GM12878 (cell line): ENCODE measurements around the gene EEF1AKMT2. TPM values are rescaled to one million over a fixed set of nuclear protein-coding genes. Genes with fewer than 3 reads are reported as not detected.

Source experiments
- ATAC-seq: fragments of 200-7000 bp; cut with Tn5 transposase; 3 replicates; pipeline ENCODE4 v1.9.1; 2020; ENCODE audit warnings: mild to moderate bottlenecking, moderate library complexity
- Bru-seq: library from RNA; stranded (reverse); fragments of 400-500 nt; gene quantifications from one replicate; lab custom pipeline; 2021; lab: Mats Ljungman, UMichigan
- BruChase-seq, 2 experiments: library from RNA; stranded (reverse); fragments of 400-500 nt; gene quantifications; one replicate each; lab custom pipeline; 2021; lab: Mats Ljungman, UMichigan
- BruUV-seq: library from RNA; stranded (reverse); fragments of 400-500 nt; replicated peaks from 2 replicates; lab custom pipeline; 2021; lab: Mats Ljungman, UMichigan
- CTCF ChIA-PET: fragments of 300-600 bp; sonication (Branson Sonifier 250); formaldehyde crosslinking; extraction: SDS; loops from one replicate; lab custom pipeline; 2021; ENCODE audit warnings: inconsistent platforms; lab: Yijun Ruan, JAX
- POLR2A ChIA-PET: fragments of 350-600 bp; formaldehyde crosslinking; extraction: SDS; loops from one replicate; lab custom pipeline; 2021; ENCODE audit warnings: inconsistent platforms; lab: Charles Lee
- RAD21 ChIA-PET: fragments of 300-600 bp; sonication (Branson Sonifier 250); formaldehyde crosslinking; loops from one replicate; lab custom pipeline; 2023; ENCODE audit warnings: antibody characterized with exemption; ENCODE audit not compliant: unreplicated experiment; lab: Charles Lee
- SMC1A ChIA-PET: fragments of 300-600 bp; sonication (Branson Sonifier 250); formaldehyde crosslinking; loops from one replicate; lab custom pipeline; 2023; ENCODE audit not compliant: unreplicated experiment, uncharacterized antibody; lab: Charles Lee
- DNase-seq: peaks from one replicate; pipeline ENCODE4 v3.0.0-alpha.2; 2011; ENCODE audit warnings: low read depth, low spot score
- FAIRE-seq: peaks from 3 replicates; lab custom pipeline; 2011; peaks lifted over from hg19 to GRCh38; lab: Jason Lieb, UNC
- H2AFZ ChIP-seq: 2 replicates; pipeline ENCODE4 v1.6.0; 2011; ENCODE audit warnings: low read depth, low read length, control low read depth; ENCODE audit not compliant: control insufficient read depth
- H3K27ac ChIP-seq: 2 replicates; pipeline ENCODE4 v1.5.1; 2011; ENCODE audit warnings: control low read depth; ENCODE audit not compliant: control insufficient read depth, insufficient read depth
- H3K27me3 ChIP-seq, 2 experiments: replicated peaks in 1 of 2; 2 replicates each; pipeline versions ENCODE4 v1.6.0 to v1.6.1; 2011; ENCODE audit warnings: low read length in 1 of 2; ENCODE audit not compliant: control insufficient read depth in 2 of 2, insufficient read depth in 2 of 2
- H3K36me3 ChIP-seq, 2 experiments: 2 replicates each; pipeline ENCODE4 v1.5.1; 2011; ENCODE audit warnings: low read length in 1 of 2; ENCODE audit not compliant: control insufficient read depth in 2 of 2, insufficient read depth in 2 of 2
- H3K4me1 ChIP-seq: 2 replicates; pipeline ENCODE4 v1.6.1; 2011; ENCODE audit warnings: mild to moderate bottlenecking, low read length, moderate library complexity, mixed read lengths; ENCODE audit not compliant: control insufficient read depth, insufficient read depth
- H3K4me2 ChIP-seq: 2 replicates; pipeline ENCODE4 v1.6.0; 2011; ENCODE audit warnings: control low read depth; ENCODE audit not compliant: control insufficient read depth, insufficient read depth
- H3K4me3 ChIP-seq: fragments of 200-600 bp; sonication (generic); 2 replicates; pipeline ENCODE4 v1.5.1; 2016
- H3K79me2 ChIP-seq: 2 replicates; pipeline ENCODE4 v1.6.0; 2011; ENCODE audit warnings: low read length; ENCODE audit not compliant: control insufficient read depth, insufficient read depth
- H3K9ac ChIP-seq: 2 replicates; pipeline ENCODE4 v1.8.0; 2011; ENCODE audit warnings: low read length, control low read depth, mixed read lengths; ENCODE audit not compliant: control insufficient read depth, insufficient read depth
- H3K9me3 ChIP-seq: replicated peaks from 3 replicates; pipeline ENCODE4 v1.5.1; 2011; ENCODE audit warnings: mild to moderate bottlenecking, low read length; ENCODE audit not compliant: control insufficient read depth, insufficient read depth
- H4K20me1 ChIP-seq: 2 replicates; pipeline ENCODE4 v1.6.0; 2011; ENCODE audit not compliant: control insufficient read depth, insufficient read depth
- E2F8 ChIP-seq: fragments of 450-650 bp; IDR thresholded peaks from 2 replicates; pipeline ENCODE4 v1.6.1; 2018; ENCODE audit warnings: mild to moderate bottlenecking, low read depth, moderate library complexity; ENCODE audit not compliant: partially characterized antibody
- MEF2B ChIP-seq: fragments of 450-650 bp; IDR thresholded peaks from 2 replicates; pipeline ENCODE4 v1.6.1; 2018; ENCODE audit warnings: mild to moderate bottlenecking, moderate library complexity; ENCODE audit not compliant: partially characterized antibody, poor library complexity, severe bottlenecking
- MXI1 ChIP-seq: fragments of 150-350 bp; IDR thresholded peaks from 2 replicates; pipeline ENCODE4 v1.6.1; 2011; ENCODE audit warnings: low read depth, mild to moderate bottlenecking, inconsistent platforms, low read length, improper control_type of control experiment
- RELA ChIP-seq: fragments of 450-650 bp; IDR thresholded peaks from 2 replicates; pipeline ENCODE4 v1.8.0; 2014; ENCODE audit warnings: borderline replicate concordance; ENCODE audit not compliant: partially characterized antibody
- SIN3A ChIP-seq: IDR thresholded peaks from 2 replicates; pipeline ENCODE4 v1.6.1; 2012; ENCODE audit warnings: low read depth, low read length, improper control_type of control experiment
- YY1 ChIP-seq: IDR thresholded peaks from 2 replicates; pipeline ENCODE4 v1.6.1; 2011; ENCODE audit warnings: low read depth, mild to moderate bottlenecking, low read length
- ZNF24 ChIP-seq: fragments of 450-650 bp; IDR thresholded peaks from 2 replicates; pipeline ENCODE4 v1.6.1; 2017; ENCODE audit warnings: antibody characterized with exemption, mild to moderate bottlenecking
- WGBS: methylation state at CpG from one replicate; pipeline ENCODE4 v1.1.6; 2016; ENCODE audit warnings: low lambda C conversion rate; ENCODE audit not compliant: insufficient replicate concordance, insufficient coverage; ENCODE audit errors: missing lambda C conversion rate; 5-methylcytosine and 5-hydroxymethylcytosine counted together
- in situ Hi-C: fragments of 300-500 bp; cut with MboI; formaldehyde crosslinking; loops from 9 replicates; pipeline ENCODE4 v1.14.3; 2018; ENCODE audit warnings: mixed read lengths
- intact Hi-C: fragments of 100-400 bp; cut with micrococcal nuclease; formaldehyde crosslinking; loops from one replicate; pipeline ENCODE4 v1.14.2; 2022; ENCODE audit not compliant: unreplicated experiment
- long read RNA-seq, 2 experiments: library from polyadenylated mRNA; unstranded; transcript quantifications; one replicate each; pipeline ENCODE4 v2.0.0, GENCODE V29; 2019 to 2020
- polyA minus RNA-seq, 3 experiments: library from RNA; depleted of rRNA, polyadenylated mRNA; stranded (reverse); fragments of >200 nt; gene quantifications; 2 replicates each; pipeline ENCODE4 v1.2.3, GENCODE V29; 2011
- polyA plus RNA-seq, 11 experiments: library from polyadenylated mRNA; depleted of rRNA in 4 of 11; unstranded in 6 of 11; stranded (reverse) in 5 of 11; fragments of >200 nt; fragmentation: Nextera tagmentation in 4 of 11; fragmentation: Illumina TruSeq in 1 of 11; extraction: Ambion mirVana in 4 of 11; extraction: Trizol in 1 of 11; gene quantifications; 1 replicate in 1 of 11; 2 replicates in 10 of 11; pipeline versions ENCODE4 v1.2.1 to v1.2.3, GENCODE V29; 2011 to 2016; ENCODE audit warnings: inconsistent platforms in 2 of 11, missing spikeins in 2 of 11, low read depth in 1 of 11
- total RNA-seq, 4 experiments: library from RNA; depleted of rRNA in 3 of 4; stranded (reverse); fragments of >200 nt in 3 of 4; fragmentation: Illumina TruSeq in 1 of 4; extraction: Trizol in 1 of 4; gene quantifications; 2 replicates each; pipeline versions ENCODE4 v1.2.1 to v1.2.3, GENCODE V29; 2013 to 2021
- TF ChIP-seq, protein P1 (sequence below): fragments of 450-650 bp; formaldehyde crosslinking; IDR thresholded peaks from 2 replicates; pipeline ENCODE4 v1.4.0; 2020; ENCODE audit warnings: mild to moderate bottlenecking, moderate library complexity

Gene EEF1AKMT2
- total RNA-seq (2013; cell fraction: nucleolus; rRNA removed): 74.3 and 77.7 TPM in 2 replicates
- total RNA-seq (2014; rRNA removed) (22.2 and 25.1 TPM in 2 replicates), total RNA-seq (2014; rRNA removed; fragmentation: Illumina TruSeq; extraction: Trizol) (23.8 and 26.2 TPM in 2 replicates), total RNA-seq (2021) (18.2 and 21.8 TPM in 2 replicates), polyA plus RNA-seq (2011; rRNA removed) (24.9 and 43.1 TPM in 2 replicates), polyA plus RNA-seq (2014; fragmentation: Illumina TruSeq; extraction: Trizol) (22.4 and 27.1 TPM in 2 replicates), polyA plus RNA-seq (2014; fragmentation: Nextera tagmentation; extraction: Ambion mirVana) (10 to 100 TPM in 1 of 2 experiments, 1 to 10 TPM in 1; 9.1 to 12.9 TPM), polyA plus RNA-seq (2014; rRNA removed) (18.1 and 22.1 TPM in 2 replicates), polyA plus RNA-seq (2016; fragmentation: Nextera tagmentation; extraction: Ambion mirVana) (10 to 100 TPM; 26.2 to 29.3 TPM), polyA minus RNA-seq (2011; rRNA and poly(A)+ RNA removed) (7.2 and 12.3 TPM in 2 replicates), Bru-seq, nascent RNA (percentile 90 among the genes with signal in this experiment), BruChase-seq, experiment 1, labeled RNA remaining after a 6-hour chase (percentile 98 among the genes with signal in this experiment), BruChase-seq, experiment 2, labeled RNA remaining after a 2-hour chase (percentile 97 among the genes with signal in this experiment)
- polyA plus RNA-seq (2011; ENCODE audit: low read depth): 11.8 TPM
- 9.6 and 11.9 TPM in 2 replicates for polyA plus RNA-seq (2011; cell fraction: cytosol; rRNA removed)
- 10.8 and 12.3 TPM in 2 replicates for polyA plus RNA-seq (2011; cell fraction: nucleus; rRNA removed)
- 18.8 and 21.5 TPM in 2 replicates for polyA plus RNA-seq (2012)
- 3.7 and 5.9 TPM in 2 replicates for polyA minus RNA-seq (2011; cell fraction: cytosol; rRNA and poly(A)+ RNA removed)
- polyA minus RNA-seq (2011; cell fraction: nucleus; rRNA and poly(A)+ RNA removed): 14.4 and 19.8 TPM in 2 replicates
- long read RNA-seq, experiment 1, transcript EEF1AKMT2-201 (7 exons, 1,462 nt): major isoform, 6 of 13 reads
- long read RNA-seq, experiment 1, partial matches to known transcripts: 0 of 13 reads
- long read RNA-seq, experiment 1, other reads (novel, unspliced or antisense): 5 of 13 reads
- long read RNA-seq, experiment 2, transcript EEF1AKMT2-203 (7 exons, 3,587 nt): minor isoform, 13 of 99 reads
- long read RNA-seq, experiment 2, transcript EEF1AKMT2-202 (6 exons, 1,013 nt): minor isoform, 16 of 99 reads
- long read RNA-seq, experiment 2, transcript EEF1AKMT2-201 (7 exons, 1,462 nt): major isoform, 49 of 99 reads
- long read RNA-seq, experiment 2, partial matches to known transcripts: 2 of 99 reads
- long read RNA-seq, experiment 2, other reads (novel, unspliced or antisense): 18 of 99 reads

DNA sequence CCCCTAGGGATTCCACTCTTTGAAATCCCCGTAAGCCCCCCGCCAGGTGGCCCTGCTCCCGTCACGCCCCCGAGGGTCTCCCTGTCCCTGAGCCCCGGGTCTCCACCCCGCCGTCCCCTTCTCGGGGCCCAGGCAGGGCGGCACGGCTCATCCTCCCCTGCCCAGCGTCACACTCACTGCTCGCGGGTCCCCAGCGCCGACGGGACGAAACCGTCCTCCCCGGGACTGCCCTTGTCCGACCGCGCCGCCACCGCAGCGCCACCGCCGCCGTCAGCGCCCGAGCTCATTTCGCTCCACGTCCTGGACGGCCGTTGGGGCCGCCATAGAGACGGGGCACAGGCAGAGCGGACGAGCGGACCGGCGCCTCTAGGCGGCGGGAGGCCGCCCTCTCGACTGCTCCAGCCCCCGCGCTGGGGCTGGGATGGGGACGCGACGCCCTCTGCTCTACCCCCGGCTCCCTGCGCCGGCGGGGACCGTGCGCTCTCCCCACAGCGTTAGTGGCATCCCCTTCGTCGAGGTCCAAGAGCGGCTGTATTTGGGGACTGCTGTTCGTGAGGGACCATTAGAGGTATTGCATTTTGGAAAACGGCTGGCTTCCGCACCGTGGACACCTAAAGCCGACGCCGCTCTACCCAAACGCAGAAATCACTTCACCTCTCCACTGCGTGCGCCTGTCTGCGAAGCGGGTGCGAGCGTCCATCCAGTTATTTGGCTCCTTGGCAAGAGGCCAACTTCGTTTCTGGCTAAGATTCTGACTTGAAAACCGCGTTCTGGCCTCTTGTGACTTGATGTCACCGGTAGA, at the start of gene EEF1AKMT2:
Gene EEF1AKMT2 (minus strand): TSS at position 341 of the 802 bp plus-strand sequence. CDS start 54 bp downstream, at position 287.
- ChIA-PET SMC1A (interaction anchor here (0.6 to 2.0 kb wide), 3 partner anchors 33 to 749 kb away, joined by 3 to 5 read pairs (median 4); no protein-coding TSS in a partner anchor), POLR2A (interaction anchor here (1.0 kb wide), 1 partner anchor 20 kb away, joined by 4 read pairs; no protein-coding TSS in a partner anchor), CTCF (interaction anchor here (0.6 to 1.6 kb wide), 10 partner anchors 8 to 349 kb away, joined by 3 to 7 read pairs (median 3); partner anchors contain the start of gene ABRAXAS2), RAD21 (interaction anchor here (0.5 to 3.7 kb wide), 5 partner anchors 10 to 107 kb away, joined by 3 to 12 read pairs (median 6); partner anchors contain the start of gene ABRAXAS2)
- TSS peak; percentile 92 for BruUV-seq
- peak within 1 kb of the TSS; percentile 90 for H3K4me2 ChIP-seq
- no peak for FAIRE-seq
- H3K4me1 ChIP-seq: no peaks in the 10 kb centered on the region
- DNase-seq: peak; percentile 48
- peaks cover 21% of the 10 kb centered on the region for H3K79me2 ChIP-seq
- H3K9ac ChIP-seq: peak within 1 kb of the TSS; percentile 98
- no peaks in the 10 kb centered on the region for H4K20me1 ChIP-seq
- intact Hi-C loops: loop anchor here (1.0 kb wide), 1 partner anchor 10 kb away; the partner anchor contains the start of gene ABRAXAS2
- H3K4me3 ChIP-seq: peak within 1 kb of the TSS; percentile 99
- in situ Hi-C loops: no loop called here
- H3K27me3 ChIP-seq: no peaks in the 10 kb centered on the region
- peak within 1 kb of the TSS; percentile 94 for H2AFZ ChIP-seq
- peak; percentile 93 for ATAC-seq
- no peaks in the 10 kb centered on the region for H3K9me3 ChIP-seq
- H3K36me3 ChIP-seq: no peaks in the 10 kb centered on the region
- H3K27ac ChIP-seq: peak within 1 kb of the TSS; percentile 88
- under 1% methylated on average over 79 of the region's 79 CpGs for WGBS
- TF ChIP-seq, protein P1, sequence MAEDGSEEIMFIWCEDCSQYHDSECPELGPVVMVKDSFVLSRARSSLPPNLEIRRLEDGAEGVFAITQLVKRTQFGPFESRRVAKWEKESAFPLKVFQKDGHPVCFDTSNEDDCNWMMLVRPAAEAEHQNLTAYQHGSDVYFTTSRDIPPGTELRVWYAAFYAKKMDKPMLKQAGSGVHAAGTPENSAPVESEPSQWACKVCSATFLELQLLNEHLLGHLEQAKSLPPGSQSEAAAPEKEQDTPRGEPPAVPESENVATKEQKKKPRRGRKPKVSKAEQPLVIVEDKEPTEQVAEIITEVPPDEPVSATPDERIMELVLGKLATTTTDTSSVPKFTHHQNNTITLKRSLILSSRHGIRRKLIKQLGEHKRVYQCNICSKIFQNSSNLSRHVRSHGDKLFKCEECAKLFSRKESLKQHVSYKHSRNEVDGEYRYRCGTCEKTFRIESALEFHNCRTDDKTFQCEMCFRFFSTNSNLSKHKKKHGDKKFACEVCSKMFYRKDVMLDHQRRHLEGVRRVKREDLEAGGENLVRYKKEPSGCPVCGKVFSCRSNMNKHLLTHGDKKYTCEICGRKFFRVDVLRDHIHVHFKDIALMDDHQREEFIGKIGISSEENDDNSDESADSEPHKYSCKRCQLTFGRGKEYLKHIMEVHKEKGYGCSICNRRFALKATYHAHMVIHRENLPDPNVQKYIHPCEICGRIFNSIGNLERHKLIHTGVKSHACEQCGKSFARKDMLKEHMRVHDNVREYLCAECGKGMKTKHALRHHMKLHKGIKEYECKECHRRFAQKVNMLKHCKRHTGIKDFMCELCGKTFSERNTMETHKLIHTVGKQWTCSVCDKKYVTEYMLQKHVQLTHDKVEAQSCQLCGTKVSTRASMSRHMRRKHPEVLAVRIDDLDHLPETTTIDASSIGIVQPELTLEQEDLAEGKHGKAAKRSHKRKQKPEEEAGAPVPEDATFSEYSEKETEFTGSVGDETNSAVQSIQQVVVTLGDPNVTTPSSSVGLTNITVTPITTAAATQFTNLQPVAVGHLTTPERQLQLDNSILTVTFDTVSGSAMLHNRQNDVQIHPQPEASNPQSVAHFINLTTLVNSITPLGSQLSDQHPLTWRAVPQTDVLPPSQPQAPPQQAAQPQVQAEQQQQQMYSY (CRISPR knock-in tag): no peak
- TF ChIP-seq SIN3A (peak; percentile 68; the same call in 1 of the 2 replicates), E2F8 (no peak), MXI1 (peak; percentile 80), MEF2B (peak; percentile 26), ZNF24 (peak; percentile 55), YY1 (peak; percentile 90), RELA (no peak)
